Femur (tissue), 1 donor: ENCODE data around the gene MAP2K7.
"Not testable (repeated sequence)": the region's sequence is repeated elsewhere in the genome, so short reads cannot be mapped to it uniquely, and the experiment has no call there.

Source experiments
- DNase-seq: peaks from one replicate; pipeline ENCODE4 v3.0.0-alpha.2; 2017

Gene MAP2K7

GRCh38 chr19:7932276-7932929 lies 28.7 kb downstream of the MAP2K7 start:
- no peak for DNase-seq

GRCh38 chr19:7932930-7933300 lies 29.2 kb downstream of the MAP2K7 start:
- DNase-seq = no peak

- no peak for DNase-seq
Measured at GRCh38 chr19:7933411-7933810, 29.7 kb downstream of the MAP2K7 start.

GRCh38 chr19:7933828-7934725 lies 30.4 kb downstream of the MAP2K7 start:
- DNase-seq = peak; percentile 22

GRCh38 chr19:7934766-7935165 lies 31.1 kb downstream of the MAP2K7 start:
- no peak for DNase-seq

- DNase-seq = no peak
Measured at GRCh38 chr19:7940841-7941240, 37.2 kb downstream of the MAP2K7 start.

- no peak for DNase-seq
Measured at GRCh38 chr19:7941895-7942596, 38.4 kb downstream of the MAP2K7 start.

GRCh38 chr19:7942981-7943443 lies 39.3 kb downstream of the MAP2K7 start:
- DNase-seq = no peak

- DNase-seq = peak; percentile 100
Measured at GRCh38 chr19:7943444-7944176, 39.9 kb downstream of the MAP2K7 start, which contains the start of gene TIMM44. TSS of gene TIMM44 (minus strand) at chr19:7943666. CDS start at chr19:7943651, 15 bp downstream.

- DNase-seq = peak; percentile 91
Measured at GRCh38 chr19:7944177-7944761, 40.6 kb downstream of the MAP2K7 start.

- DNase-seq = no peak
Measured at GRCh38 chr19:7947939-7948338, 44.3 kb downstream of the MAP2K7 start.

- DNase-seq = no peak
Measured at GRCh38 chr19:7953060-7953459, 49.4 kb downstream of the MAP2K7 start.

GRCh38 chr19:7953576-7953975 lies 49.9 kb downstream of the MAP2K7 start:
- DNase-seq = no peak

- no peak for DNase-seq
Measured at GRCh38 chr19:7955696-7956095, 52.0 kb downstream of the MAP2K7 start.

- DNase-seq = no peak
Measured at GRCh38 chr19:7959211-7959610, 55.5 kb downstream of the MAP2K7 start.

GRCh38 chr19:7961082-7961481 lies 57.4 kb downstream of the MAP2K7 start:
- not testable (repeated sequence) for DNase-seq

- no peak for DNase-seq
Measured at GRCh38 chr19:7961920-7962626, 58.4 kb downstream of the MAP2K7 start.

- no peak for DNase-seq
Measured at GRCh38 chr19:7962644-7963268, 59.1 kb downstream of the MAP2K7 start.

- DNase-seq = no peak
Measured at GRCh38 chr19:7963566-7963965, 59.9 kb downstream of the MAP2K7 start.
